SK-N-SH (cell line): ENCODE results near the gene CHST10. TPM values are rescaled to one million over a fixed set of nuclear protein-coding genes. Genes with fewer than 3 reads are reported as not detected.

Source experiments
- CTCF ChIA-PET: fragments of 300-600, 350-600 bp; formaldehyde crosslinking; extraction: SDS; loops from one replicate; lab custom pipeline; 2021; lab: Yijun Ruan, JAX
- POLR2A ChIA-PET: fragments of 350-600 bp; sonication (Branson Sonifier 250); formaldehyde crosslinking; extraction: SDS; loops from one replicate; lab custom pipeline; 2020; ENCODE audit warnings: antibody characterized with exemption, inconsistent platforms; lab: Yijun Ruan, JAX
- DNase-seq: peaks from one replicate; pipeline ENCODE4 v3.0.0; 2012
- H2AFZ ChIP-seq: fragments of 200-600 bp; sonication (generic); 2 replicates; pipeline ENCODE4 v1.8.1; 2016; ENCODE audit warnings: antibody characterized with exemption, mild to moderate bottlenecking, low read depth
- H3F3A ChIP-seq: fragments of 200-600 bp; sonication (generic); replicated peaks from 2 replicates; pipeline ENCODE3; 2016; ENCODE audit warnings: antibody characterized with exemption, mild to moderate bottlenecking; ENCODE audit not compliant: insufficient read depth
- H3K27ac ChIP-seq, 2 experiments: fragments of 200-500 bp in 1 of 2; fragments of 200-600 bp in 1 of 2; sonication (Bioruptor generic) in 1 of 2; sonication (generic), shearing (Covaris generic) in 1 of 2; 2 replicates each; pipeline versions ENCODE4 v1.5.1 to v1.6.1; 2014 to 2016; ENCODE audit warnings: low read depth in 2 of 2, inconsistent platforms in 1 of 2, low read length in 1 of 2, mild to moderate bottlenecking in 1 of 2, mixed read lengths in 1 of 2
- H3K27me3 ChIP-seq: fragments of 200-600 bp; sonication (generic), shearing (Covaris generic); 2 replicates; pipeline ENCODE4 v1.6.1; 2016; ENCODE audit warnings: mixed run types; ENCODE audit not compliant: insufficient read depth
- H3K36me3 ChIP-seq, 2 experiments: fragments of 200-500 bp in 1 of 2; fragments of 200-600 bp in 1 of 2; sonication (Bioruptor generic) in 1 of 2; sonication (generic) in 1 of 2; replicated peaks in 1 of 2; 2 replicates each; pipeline versions ENCODE3 to v1.5.1; 2014 to 2016; ENCODE audit warnings: low read length in 1 of 2, mild to moderate bottlenecking in 1 of 2; ENCODE audit not compliant: insufficient read depth in 2 of 2, control insufficient read depth in 1 of 2
- H3K4me1 ChIP-seq, 2 experiments: fragments of 200-500 bp in 1 of 2; fragments of 200-600 bp in 1 of 2; sonication (Bioruptor generic) in 1 of 2; sonication (generic), shearing (Covaris generic) in 1 of 2; 2 replicates each; pipeline versions ENCODE4 v1.5.1 to v1.6.1; 2014 to 2016; ENCODE audit warnings: low read depth in 1 of 2, low read length in 1 of 2, mixed run types in 1 of 2; ENCODE audit not compliant: insufficient read depth in 2 of 2, control insufficient read depth in 1 of 2
- H3K4me2 ChIP-seq: fragments of 200-600 bp; sonication (generic), shearing (Covaris generic); 2 replicates; pipeline ENCODE4 v1.6.1; 2017; ENCODE audit warnings: mixed run types
- H3K4me3 ChIP-seq, 2 experiments: fragments of 200-500 bp in 1 of 2; fragments of 200-600 bp in 1 of 2; sonication (Bioruptor generic) in 1 of 2; sonication (generic), shearing (Covaris generic) in 1 of 2; 2 replicates each; pipeline versions ENCODE4 v1.5.1 to v1.8.1; 2014 to 2016; ENCODE audit warnings: low read depth in 2 of 2, inconsistent platforms in 1 of 2, low read length in 1 of 2, mild to moderate bottlenecking in 1 of 2, mixed read lengths in 1 of 2, moderate library complexity in 1 of 2
- H3K79me2 ChIP-seq: fragments of 200-600 bp; sonication (generic); 2 replicates; pipeline ENCODE4 v1.8.1; 2017; ENCODE audit warnings: mild to moderate bottlenecking; ENCODE audit not compliant: insufficient read depth
- H3K9ac ChIP-seq: fragments of 200-600 bp; sonication (generic); 2 replicates; pipeline ENCODE4 v1.6.1; 2017; ENCODE audit warnings: mixed run types
- H3K9me2 ChIP-seq: fragments of 200-600 bp; sonication (generic); 2 replicates; pipeline ENCODE4 v1.6.1; 2017; ENCODE audit warnings: mixed run types
- H3K9me3 ChIP-seq: fragments of 200-600 bp; sonication (generic); 2 replicates; pipeline ENCODE4 v1.6.1; 2017; ENCODE audit warnings: mixed run types, mild to moderate bottlenecking, moderate library complexity
- H4K20me1 ChIP-seq: fragments of 200-600 bp; sonication (generic); 2 replicates; pipeline ENCODE4 v1.6.1; 2017; ENCODE audit warnings: mild to moderate bottlenecking, mixed run types; ENCODE audit not compliant: insufficient read depth
- CHD2 ChIP-seq: fragments of 150-350 bp; IDR thresholded peaks from 2 replicates; pipeline ENCODE4 v1.6.1; 2018; ENCODE audit warnings: low read length; ENCODE audit not compliant: partially characterized antibody
- NFIC ChIP-seq: IDR thresholded peaks from 2 replicates; pipeline ENCODE4 v1.4.0; 2012; ENCODE audit warnings: borderline replicate concordance
- RAD21 ChIP-seq: IDR thresholded peaks from 2 replicates; pipeline ENCODE4 v1.6.1; 2012; ENCODE audit warnings: mild to moderate bottlenecking, low read length
- RCOR1 ChIP-seq: fragments of 150-350 bp; IDR thresholded peaks from 2 replicates; pipeline ENCODE4 v1.6.1; 2017; ENCODE audit warnings: antibody characterized with exemption, low read length
- RXRA ChIP-seq: IDR thresholded peaks from 2 replicates; pipeline ENCODE4 v1.4.0; 2012; ENCODE audit warnings: low read depth, mild to moderate bottlenecking, borderline replicate concordance
- SMC3 ChIP-seq: IDR thresholded peaks from 2 replicates; pipeline ENCODE4 v1.6.1; 2012; ENCODE audit warnings: low read depth, low read length, improper control_type of control experiment
- TAF1 ChIP-seq: IDR thresholded peaks from 2 replicates; pipeline ENCODE4 v1.6.1; 2012; ENCODE audit warnings: low read depth, mild to moderate bottlenecking, low read length, moderate library complexity, borderline replicate concordance
- TCF12 ChIP-seq: IDR thresholded peaks from 2 replicates; pipeline ENCODE4 v1.4.0; 2012
- WGBS: methylation state at CpG from one replicate; pipeline ENCODE4 v1.1.6; 2017; ENCODE audit warnings: low lambda C conversion rate; 5-methylcytosine and 5-hydroxymethylcytosine counted together
- polyA plus RNA-seq, 3 experiments: library from polyadenylated mRNA; depleted of rRNA; stranded (reverse); fragments of >200 nt; gene quantifications; 2 replicates each; pipeline ENCODE4 v1.2.3, GENCODE V29; 2012
- TF ChIP-seq, protein P1 (sequence below): IDR thresholded peaks from 2 replicates; pipeline ENCODE4; 2012
- TF ChIP-seq, protein P2 (sequence below): fragments of 200-600 bp; sonication (generic); IDR thresholded peaks from 2 replicates; pipeline ENCODE4 v1.6.1; 2017; ENCODE audit warnings: antibody characterized with exemption, mild to moderate bottlenecking, moderate library complexity

CHST10 gene
- polyA plus RNA-seq, 1 of the 3 experiments (the other 2 are of a cell fraction) = 17.6 TPM

DNA sequence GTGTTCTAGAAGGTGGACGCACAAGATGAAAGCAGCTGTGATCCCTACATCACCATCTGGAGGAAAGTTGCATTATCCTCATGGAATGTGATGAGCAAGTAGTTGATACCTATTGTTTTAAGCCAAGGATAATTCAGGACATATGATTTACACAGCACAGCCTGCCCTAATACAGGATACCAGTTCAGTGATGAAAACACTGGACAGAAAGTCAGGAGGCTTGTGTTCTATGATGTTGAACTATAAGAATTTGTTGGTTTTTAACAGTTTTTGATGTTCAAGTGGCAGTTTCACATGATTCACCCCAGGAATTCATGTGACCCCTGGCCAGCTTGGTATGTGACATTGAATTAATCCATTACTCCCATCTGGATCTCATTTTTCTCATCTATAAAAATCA lies 6.2 kb upstream of the CHST10 start:
- ChIA-PET POLR2A (no interaction called here), CTCF (interaction anchor here (2.3 to 4.9 kb wide), 2 partner anchors 15 to 161 kb away, joined by 7 to 24 read pairs; no protein-coding TSS in a partner anchor)
- peak; percentile 46; the same call in 1 of the 2 replicates for TF ChIP-seq TCF12
- TF ChIP-seq CHD2 = no peak
- no peak for TF ChIP-seq RXRA
- no peak for TF ChIP-seq RCOR1
- TF ChIP-seq, protein P1, sequence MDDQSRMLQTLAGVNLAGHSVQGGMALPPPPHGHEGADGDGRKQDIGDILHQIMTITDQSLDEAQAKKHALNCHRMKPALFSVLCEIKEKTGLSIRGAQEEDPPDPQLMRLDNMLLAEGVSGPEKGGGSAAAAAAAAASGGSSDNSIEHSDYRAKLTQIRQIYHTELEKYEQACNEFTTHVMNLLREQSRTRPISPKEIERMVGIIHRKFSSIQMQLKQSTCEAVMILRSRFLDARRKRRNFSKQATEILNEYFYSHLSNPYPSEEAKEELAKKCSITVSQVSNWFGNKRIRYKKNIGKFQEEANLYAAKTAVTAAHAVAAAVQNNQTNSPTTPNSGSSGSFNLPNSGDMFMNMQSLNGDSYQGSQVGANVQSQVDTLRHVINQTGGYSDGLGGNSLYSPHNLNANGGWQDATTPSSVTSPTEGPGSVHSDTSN = peak; percentile 13; the same call in 1 of the 2 replicates
- no peak for TF ChIP-seq NFIC
- Histone ChIP-seq H3K9me2 (no peaks in the 10 kb centered on the region), H3K27me3 (no peaks in the 10 kb centered on the region), H2AFZ (no peak overlapping the region), H3K27ac (no peak overlapping the region), H3K4me1 (no peaks in the 10 kb centered on the region), H4K20me1 (no peaks in the 10 kb centered on the region), H3K4me2 (no peak overlapping the region), H3F3A (no peaks in the 10 kb centered on the region), H3K79me2 (no peaks in the 10 kb centered on the region), H3K36me3 (no peaks in the 10 kb centered on the region), H3K9ac (no peak overlapping the region), H3K9me3 (no peaks in the 10 kb centered on the region), H3K4me3 (no peak overlapping the region)
- no peak for DNase-seq
- WGBS = 92% methylated on average over 1 of the region's 1 CpG

DNA sequence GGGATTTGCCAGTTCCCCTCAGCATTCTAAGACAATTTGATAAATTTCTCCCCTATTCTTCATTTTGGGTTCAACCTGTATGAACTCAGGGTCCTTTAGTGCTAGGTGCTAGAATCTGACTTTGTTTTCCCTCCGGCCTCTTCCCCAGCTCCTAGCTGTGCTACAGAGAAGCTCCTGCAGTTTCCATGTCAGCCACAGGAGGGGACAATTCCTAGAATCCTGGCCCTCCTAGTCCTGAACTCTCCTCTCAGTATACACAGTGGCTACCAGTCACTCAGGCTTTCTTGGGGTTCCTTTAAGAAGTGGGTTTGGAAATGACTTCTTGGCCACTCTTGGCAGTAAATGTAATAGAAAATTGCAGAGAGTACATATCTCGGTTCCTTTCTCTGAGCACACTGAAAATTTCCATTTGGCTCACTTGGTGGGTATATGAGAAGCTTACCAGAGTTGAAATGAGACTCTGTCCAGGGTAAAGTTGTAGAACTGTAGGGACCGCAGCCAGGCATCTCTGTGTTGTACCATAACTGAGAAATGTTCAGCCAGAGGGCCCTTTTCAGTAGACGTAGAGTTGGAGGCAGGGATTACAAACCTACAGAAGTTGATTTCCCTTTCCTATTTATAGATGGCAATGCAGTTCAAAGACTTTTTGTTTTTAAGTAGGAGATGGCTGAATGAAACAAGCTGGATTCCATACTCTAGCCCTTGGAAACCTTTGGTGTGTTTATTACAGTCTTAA lies 5.0 kb upstream of the CHST10 start:
- Histone ChIP-seq H3K4me2 (no peak overlapping the region), H3K9me2 (no peaks in the 10 kb centered on the region), H4K20me1 (no peaks in the 10 kb centered on the region), H3K79me2 (no peaks in the 10 kb centered on the region), H3F3A (no peaks in the 10 kb centered on the region), H3K36me3 (no peaks in the 10 kb centered on the region), H3K9me3 (no peaks in the 10 kb centered on the region), H3K27me3 (no peaks in the 10 kb centered on the region), H3K4me3 (no peak overlapping the region), H2AFZ (no peak overlapping the region), H3K4me1 (no peaks in the 10 kb centered on the region; a peak in 1 of 4 replicates), H3K9ac (no peak overlapping the region), H3K27ac (no peak overlapping the region)
- peak; percentile 75 for DNase-seq
- POLR2A ChIA-PET = no interaction called here
- whole genome bisulfite sequencing = 74% methylated on average over 4 of the region's 4 CpGs
- TF ChIP-seq TAF1 (no peak), SMC3 (peak; percentile 24; the same call in 1 of the 2 replicates), RAD21 (peak; percentile 36; the same call in 1 of the 2 replicates)
- TF ChIP-seq, protein P2, sequence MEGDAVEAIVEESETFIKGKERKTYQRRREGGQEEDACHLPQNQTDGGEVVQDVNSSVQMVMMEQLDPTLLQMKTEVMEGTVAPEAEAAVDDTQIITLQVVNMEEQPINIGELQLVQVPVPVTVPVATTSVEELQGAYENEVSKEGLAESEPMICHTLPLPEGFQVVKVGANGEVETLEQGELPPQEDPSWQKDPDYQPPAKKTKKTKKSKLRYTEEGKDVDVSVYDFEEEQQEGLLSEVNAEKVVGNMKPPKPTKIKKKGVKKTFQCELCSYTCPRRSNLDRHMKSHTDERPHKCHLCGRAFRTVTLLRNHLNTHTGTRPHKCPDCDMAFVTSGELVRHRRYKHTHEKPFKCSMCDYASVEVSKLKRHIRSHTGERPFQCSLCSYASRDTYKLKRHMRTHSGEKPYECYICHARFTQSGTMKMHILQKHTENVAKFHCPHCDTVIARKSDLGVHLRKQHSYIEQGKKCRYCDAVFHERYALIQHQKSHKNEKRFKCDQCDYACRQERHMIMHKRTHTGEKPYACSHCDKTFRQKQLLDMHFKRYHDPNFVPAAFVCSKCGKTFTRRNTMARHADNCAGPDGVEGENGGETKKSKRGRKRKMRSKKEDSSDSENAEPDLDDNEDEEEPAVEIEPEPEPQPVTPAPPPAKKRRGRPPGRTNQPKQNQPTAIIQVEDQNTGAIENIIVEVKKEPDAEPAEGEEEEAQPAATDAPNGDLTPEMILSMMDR = peak; percentile 57
- CTCF ChIA-PET = interaction anchor here (0.7 to 4.9 kb wide), 5 partner anchors 10 to 160 kb away, joined by 3 to 24 read pairs (median 9); no protein-coding TSS in a partner anchor
